HEK293 (cell line): ENCODE data around the gene DNAH1.

Source experiments
- BCL11A ChIP-seq: fragments of 450-650 bp; formaldehyde crosslinking; IDR thresholded peaks from 2 replicates; pipeline ENCODE4 v1.5.1; 2016; ENCODE audit warnings: low read depth, missing biosample characterization, missing genetic modification characterization
- GLIS2 ChIP-seq: fragments of 450-650 bp; formaldehyde crosslinking; IDR thresholded peaks from 2 replicates; pipeline ENCODE4 v1.5.1; 2016; ENCODE audit warnings: missing biosample characterization, missing genetic modification characterization
- KLF1 ChIP-seq: fragments of 450-650 bp; formaldehyde crosslinking; IDR thresholded peaks from 2 replicates; pipeline ENCODE4 v1.5.1; 2016; ENCODE audit warnings: missing biosample characterization, missing genetic modification characterization
- KLF8 ChIP-seq: fragments of 450-650 bp; formaldehyde crosslinking; IDR thresholded peaks from 2 replicates; pipeline ENCODE4 v1.5.1; 2016; ENCODE audit warnings: missing biosample characterization, missing genetic modification characterization
- PRDM1 ChIP-seq: fragments of 450-650 bp; formaldehyde crosslinking; IDR thresholded peaks from 2 replicates; pipeline ENCODE4; 2016; ENCODE audit warnings: missing biosample characterization, missing genetic modification characterization
- PRDM6 ChIP-seq: fragments of 450-650 bp; formaldehyde crosslinking; IDR thresholded peaks from 2 replicates; pipeline ENCODE4 v1.5.1; 2017; ENCODE audit warnings: missing biosample characterization, missing genetic modification characterization
- SCRT1 ChIP-seq: fragments of 450-650 bp; formaldehyde crosslinking; IDR thresholded peaks from 2 replicates; pipeline ENCODE4 v1.5.1; 2016; ENCODE audit warnings: missing biosample characterization, missing genetic modification characterization, borderline replicate concordance
- SP2 ChIP-seq: fragments of 450-650 bp; formaldehyde crosslinking; IDR thresholded peaks from 2 replicates; pipeline ENCODE4 v1.5.1; 2016; ENCODE audit warnings: missing biosample characterization, missing genetic modification characterization
- ZNF10 ChIP-seq: fragments of 450-650 bp; formaldehyde crosslinking; IDR thresholded peaks from 2 replicates; pipeline ENCODE4 v1.5.1; 2017; ENCODE audit warnings: missing biosample characterization, missing genetic modification characterization
- ZNF114 ChIP-seq: fragments of 450-650 bp; formaldehyde crosslinking; IDR thresholded peaks from 2 replicates; pipeline ENCODE4 v1.5.0; 2017; ENCODE audit warnings: missing biosample characterization, missing genetic modification characterization
- ZNF155 ChIP-seq: fragments of 450-650 bp; formaldehyde crosslinking; IDR thresholded peaks from 2 replicates; pipeline ENCODE4 v1.5.1; 2016; ENCODE audit warnings: missing biosample characterization, missing genetic modification characterization
- ZNF19 ChIP-seq: fragments of 450-650 bp; formaldehyde crosslinking; IDR thresholded peaks from 2 replicates; pipeline ENCODE4; 2016; ENCODE audit warnings: missing biosample characterization, missing genetic modification characterization, low read depth
- ZNF24 ChIP-seq: fragments of 450-650 bp; formaldehyde crosslinking; IDR thresholded peaks from 2 replicates; pipeline ENCODE4 v1.5.1; 2016; ENCODE audit warnings: missing biosample characterization, missing genetic modification characterization
- ZNF274 ChIP-seq, 2 experiments: fragments of 200-500 bp in 1 of 2; fragments of 450-650 bp in 1 of 2; sonication (Bioruptor generic) in 1 of 2; formaldehyde crosslinking in 1 of 2; IDR thresholded peaks; 2 replicates each; pipeline versions ENCODE4 v1.5.1 to v1.6.1; 2014 to 2016; ENCODE audit warnings: borderline replicate concordance in 1 of 2, inconsistent platforms in 1 of 2, low read length in 1 of 2, missing biosample characterization in 1 of 2, missing genetic modification characterization in 1 of 2
- ZNF335 ChIP-seq: fragments of 450-650 bp; formaldehyde crosslinking; conservative IDR thresholded peaks from 2 replicates; pipeline ENCODE4 v1.5.1; 2016; ENCODE audit warnings: missing biosample characterization, missing genetic modification characterization
- ZNF366 ChIP-seq: fragments of 450-650 bp; formaldehyde crosslinking; conservative IDR thresholded peaks from 2 replicates; pipeline ENCODE4 v1.5.1; 2016; ENCODE audit warnings: missing biosample characterization, missing genetic modification characterization
- ZNF398 ChIP-seq: fragments of 450-650 bp; formaldehyde crosslinking; IDR thresholded peaks from 2 replicates; pipeline ENCODE4 v1.5.1; 2017; ENCODE audit warnings: missing biosample characterization, missing genetic modification characterization
- ZNF433 ChIP-seq: fragments of 450-650 bp; formaldehyde crosslinking; IDR thresholded peaks from 2 replicates; pipeline ENCODE4 v1.5.1; 2016; ENCODE audit warnings: missing biosample characterization, missing genetic modification characterization, low read depth
- ZNF48 ChIP-seq: fragments of 450-650 bp; formaldehyde crosslinking; IDR thresholded peaks from 2 replicates; pipeline ENCODE4 v1.5.1; 2016; ENCODE audit warnings: missing biosample characterization, missing genetic modification characterization
- ZNF560 ChIP-seq: fragments of 450-650 bp; formaldehyde crosslinking; IDR thresholded peaks from 2 replicates; pipeline ENCODE4 v1.5.1; 2017; ENCODE audit warnings: missing biosample characterization, missing genetic modification characterization, borderline replicate concordance
- ZNF621 ChIP-seq: fragments of 450-650 bp; formaldehyde crosslinking; IDR thresholded peaks from 2 replicates; pipeline ENCODE4 v1.5.1; 2017; ENCODE audit warnings: missing biosample characterization, missing genetic modification characterization
- ZNF654 ChIP-seq: fragments of 450-650 bp; formaldehyde crosslinking; IDR thresholded peaks from 2 replicates; pipeline ENCODE4 v1.5.1; 2016; ENCODE audit warnings: low read depth, missing biosample characterization, missing genetic modification characterization
- ZNF670 ChIP-seq: fragments of 450-650 bp; formaldehyde crosslinking; IDR thresholded peaks from 2 replicates; pipeline ENCODE4 v1.5.1; 2016; ENCODE audit warnings: missing biosample characterization, missing genetic modification characterization, low read depth
- ZNF777 ChIP-seq: fragments of 450-650 bp; formaldehyde crosslinking; IDR thresholded peaks from 2 replicates; pipeline ENCODE4 v1.5.1; 2017; ENCODE audit warnings: missing biosample characterization, missing genetic modification characterization, borderline replicate concordance
- TF ChIP-seq, protein P1 (sequence below): fragments of 450-650 bp; formaldehyde crosslinking; IDR thresholded peaks from 2 replicates; pipeline ENCODE4 v1.5.1; 2016; ENCODE audit warnings: missing biosample characterization, missing genetic modification characterization
- TF ChIP-seq, protein P2 (sequence below): fragments of 450-650 bp; formaldehyde crosslinking; IDR thresholded peaks from 2 replicates; pipeline ENCODE4 v1.5.1; 2016; ENCODE audit warnings: missing biosample characterization, missing genetic modification characterization, low read depth
- TF ChIP-seq, protein P3 (sequence below): fragments of 450-650 bp; formaldehyde crosslinking; IDR thresholded peaks from 2 replicates; pipeline ENCODE4 v1.5.1; 2016; ENCODE audit warnings: missing biosample characterization, missing genetic modification characterization
- TF ChIP-seq, protein P4 (sequence below): fragments of 450-650 bp; formaldehyde crosslinking; IDR thresholded peaks from 2 replicates; pipeline ENCODE4; 2016; ENCODE audit warnings: missing biosample characterization, missing genetic modification characterization

The DNAH1 gene

DNA sequence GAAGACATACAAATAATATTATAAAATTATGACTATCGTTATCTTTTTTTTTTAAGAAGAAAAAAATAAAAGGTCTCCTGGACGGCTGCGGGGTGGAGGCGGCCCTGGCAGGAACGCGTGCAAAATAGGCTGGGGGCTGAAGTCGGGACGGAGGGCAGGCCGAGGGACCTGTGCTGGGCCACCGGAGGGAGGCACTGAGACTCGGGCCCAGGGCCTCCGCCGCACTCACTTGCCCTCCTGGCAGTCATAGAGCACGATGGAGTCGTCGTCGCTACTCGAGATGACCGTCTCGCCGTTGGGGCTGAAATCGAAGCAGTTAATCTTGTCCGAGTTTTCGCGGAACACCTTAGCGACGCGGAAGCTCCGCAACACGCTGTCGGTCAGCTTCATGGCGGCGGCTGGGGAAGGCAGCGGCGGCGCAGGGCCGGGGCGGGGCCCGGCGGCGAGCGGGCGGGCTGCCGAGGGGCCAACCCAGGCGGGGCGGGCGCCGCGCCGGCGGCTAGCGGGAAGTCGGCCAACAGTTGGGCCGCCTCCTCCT is 38.1 kb upstream of the DNAH1 start (continued):
- TF ChIP-seq ZNF777, result no peak
- TF ChIP-seq, protein P1, sequence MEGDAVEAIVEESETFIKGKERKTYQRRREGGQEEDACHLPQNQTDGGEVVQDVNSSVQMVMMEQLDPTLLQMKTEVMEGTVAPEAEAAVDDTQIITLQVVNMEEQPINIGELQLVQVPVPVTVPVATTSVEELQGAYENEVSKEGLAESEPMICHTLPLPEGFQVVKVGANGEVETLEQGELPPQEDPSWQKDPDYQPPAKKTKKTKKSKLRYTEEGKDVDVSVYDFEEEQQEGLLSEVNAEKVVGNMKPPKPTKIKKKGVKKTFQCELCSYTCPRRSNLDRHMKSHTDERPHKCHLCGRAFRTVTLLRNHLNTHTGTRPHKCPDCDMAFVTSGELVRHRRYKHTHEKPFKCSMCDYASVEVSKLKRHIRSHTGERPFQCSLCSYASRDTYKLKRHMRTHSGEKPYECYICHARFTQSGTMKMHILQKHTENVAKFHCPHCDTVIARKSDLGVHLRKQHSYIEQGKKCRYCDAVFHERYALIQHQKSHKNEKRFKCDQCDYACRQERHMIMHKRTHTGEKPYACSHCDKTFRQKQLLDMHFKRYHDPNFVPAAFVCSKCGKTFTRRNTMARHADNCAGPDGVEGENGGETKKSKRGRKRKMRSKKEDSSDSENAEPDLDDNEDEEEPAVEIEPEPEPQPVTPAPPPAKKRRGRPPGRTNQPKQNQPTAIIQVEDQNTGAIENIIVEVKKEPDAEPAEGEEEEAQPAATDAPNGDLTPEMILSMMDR (tag by site-specific recombination), result peak; percentile 65
- TF ChIP-seq ZNF19 (tag by site-specific recombination), result no peak
- TF ChIP-seq KLF8, result no peak
- TF ChIP-seq ZNF398 (tag by site-specific recombination), result no peak
- no peak for TF ChIP-seq ZNF670 (tag by site-specific recombination)
- TF ChIP-seq, protein P2, sequence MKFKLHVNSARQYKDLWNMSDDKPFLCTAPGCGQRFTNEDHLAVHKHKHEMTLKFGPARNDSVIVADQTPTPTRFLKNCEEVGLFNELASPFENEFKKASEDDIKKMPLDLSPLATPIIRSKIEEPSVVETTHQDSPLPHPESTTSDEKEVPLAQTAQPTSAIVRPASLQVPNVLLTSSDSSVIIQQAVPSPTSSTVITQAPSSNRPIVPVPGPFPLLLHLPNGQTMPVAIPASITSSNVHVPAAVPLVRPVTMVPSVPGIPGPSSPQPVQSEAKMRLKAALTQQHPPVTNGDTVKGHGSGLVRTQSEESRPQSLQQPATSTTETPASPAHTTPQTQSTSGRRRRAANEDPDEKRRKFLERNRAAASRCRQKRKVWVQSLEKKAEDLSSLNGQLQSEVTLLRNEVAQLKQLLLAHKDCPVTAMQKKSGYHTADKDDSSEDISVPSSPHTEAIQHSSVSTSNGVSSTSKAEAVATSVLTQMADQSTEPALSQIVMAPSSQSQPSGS (tag by site-specific recombination), result no peak
- no peak for TF ChIP-seq SCRT1
- no peak for TF ChIP-seq PRDM6 (tag by site-specific recombination)
- no peak for TF ChIP-seq ZNF274 (IDR thresholded peaks at IDR 0.05; ENCODE audit: low read length)
- TF ChIP-seq ZNF274 (tag by site-specific recombination; IDR thresholded peaks at IDR 0.05; ENCODE audit: borderline replicate concordance), result no peak
- no peak for TF ChIP-seq ZNF433 (tag by site-specific recombination)
- no peak for TF ChIP-seq SP2 (tag by site-specific recombination)
- TF ChIP-seq ZNF155 (tag by site-specific recombination), result no peak
- TF ChIP-seq, protein P3, sequence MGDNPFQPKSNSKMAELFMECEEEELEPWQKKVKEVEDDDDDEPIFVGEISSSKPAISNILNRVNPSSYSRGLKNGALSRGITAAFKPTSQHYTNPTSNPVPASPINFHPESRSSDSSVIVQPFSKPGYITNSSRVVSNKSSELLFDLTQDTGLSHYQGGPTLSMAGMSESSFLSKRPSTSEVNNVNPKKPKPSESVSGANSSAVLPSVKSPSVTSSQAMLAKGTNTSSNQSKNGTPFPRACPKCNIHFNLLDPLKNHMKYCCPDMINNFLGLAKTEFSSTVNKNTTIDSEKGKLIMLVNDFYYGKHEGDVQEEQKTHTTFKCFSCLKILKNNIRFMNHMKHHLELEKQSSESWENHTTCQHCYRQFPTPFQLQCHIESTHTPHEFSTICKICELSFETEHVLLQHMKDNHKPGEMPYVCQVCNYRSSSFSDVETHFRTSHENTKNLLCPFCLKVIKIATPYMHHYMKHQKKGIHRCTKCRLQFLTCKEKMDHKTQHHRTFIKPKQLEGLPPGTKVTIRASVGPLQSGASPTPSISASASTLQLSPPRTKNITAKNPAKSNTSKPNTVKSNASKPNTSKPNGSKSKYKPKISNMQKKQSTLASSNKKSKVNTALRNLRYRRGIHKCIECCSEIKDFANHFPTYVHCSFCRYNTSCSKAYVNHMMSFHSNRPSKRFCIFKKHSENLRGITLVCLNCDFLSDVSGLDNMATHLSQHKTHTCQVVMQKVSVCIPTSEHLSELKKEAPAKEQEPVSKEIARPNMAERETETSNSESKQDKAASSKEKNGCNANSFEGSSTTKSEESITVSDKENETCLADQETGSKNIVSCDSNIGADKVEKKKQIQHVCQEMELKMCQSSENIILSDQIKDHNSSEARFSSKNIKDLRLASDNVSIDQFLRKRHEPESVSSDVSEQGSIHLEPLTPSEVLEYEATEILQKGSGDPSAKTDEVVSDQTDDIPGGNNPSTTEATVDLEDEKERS (tag by site-specific recombination), result no peak
- no peak for TF ChIP-seq GLIS2
- TF ChIP-seq ZNF654, result no peak
- TF ChIP-seq ZNF10 (tag by site-specific recombination), result no peak
- TF ChIP-seq PRDM1 (tag by site-specific recombination), result no peak
- TF ChIP-seq, protein P4, sequence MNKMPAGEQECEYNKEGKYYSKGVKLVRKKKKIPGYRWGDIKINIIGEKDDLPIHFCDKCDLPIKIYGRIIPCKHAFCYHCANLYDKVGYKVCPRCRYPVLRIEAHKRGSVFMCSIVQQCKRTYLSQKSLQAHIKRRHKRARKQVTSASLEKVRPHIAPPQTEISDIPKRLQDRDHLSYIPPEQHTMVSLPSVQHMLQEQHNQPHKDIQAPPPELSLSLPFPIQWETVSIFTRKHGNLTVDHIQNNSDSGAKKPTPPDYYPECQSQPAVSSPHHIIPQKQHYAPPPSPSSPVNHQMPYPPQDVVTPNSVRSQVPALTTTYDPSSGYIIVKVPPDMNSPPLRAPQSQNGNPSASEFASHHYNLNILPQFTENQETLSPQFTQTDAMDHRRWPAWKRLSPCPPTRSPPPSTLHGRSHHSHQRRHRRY (tag by site-specific recombination), result no peak
- TF ChIP-seq ZNF48 (tag by site-specific recombination), result no peak
- TF ChIP-seq ZNF335 (tag by site-specific recombination), result no peak; the same call in 1 of the 2 replicates
- TF ChIP-seq KLF1 (tag by site-specific recombination), result no peak
- 0 out of 2 replicates have a peak, but pooled peaks have one; percentile 3 for TF ChIP-seq BCL11A (tag by site-specific recombination)
- no peak for TF ChIP-seq ZNF621 (tag by site-specific recombination)
- no peak for TF ChIP-seq ZNF24 (tag by site-specific recombination)
- TF ChIP-seq ZNF560, result no peak
- TF ChIP-seq ZNF114, result no peak
- no peak for TF ChIP-seq ZNF366 (tag by site-specific recombination)
